GM12878 (cell line): ENCODE data around the gene LLCFC1. TPM values are rescaled to one million over a fixed set of nuclear protein-coding genes. Genes with fewer than 3 reads are reported as not detected.

Experiments
- ATAC-seq: fragments of 200-7000 bp; cut with Tn5 transposase; 3 replicates; pipeline ENCODE4 v1.9.1; 2020; ENCODE audit warnings: mild to moderate bottlenecking, moderate library complexity
- BruUV-seq: library from RNA; stranded (reverse); fragments of 400-500 nt; replicated peaks from 2 replicates; lab custom pipeline; 2021; lab: Mats Ljungman, UMichigan
- CTCF ChIA-PET: fragments of 300-600 bp; sonication (Branson Sonifier 250); formaldehyde crosslinking; extraction: SDS; loops from one replicate; lab custom pipeline; 2021; ENCODE audit warnings: inconsistent platforms; lab: Yijun Ruan, JAX
- POLR2A ChIA-PET: fragments of 350-600 bp; formaldehyde crosslinking; extraction: SDS; loops from one replicate; lab custom pipeline; 2021; ENCODE audit warnings: inconsistent platforms; lab: Charles Lee
- RAD21 ChIA-PET: fragments of 300-600 bp; sonication (Branson Sonifier 250); formaldehyde crosslinking; loops from one replicate; lab custom pipeline; 2023; ENCODE audit warnings: antibody characterized with exemption; ENCODE audit not compliant: unreplicated experiment; lab: Charles Lee
- SMC1A ChIA-PET: fragments of 300-600 bp; sonication (Branson Sonifier 250); formaldehyde crosslinking; loops from one replicate; lab custom pipeline; 2023; ENCODE audit not compliant: unreplicated experiment, uncharacterized antibody; lab: Charles Lee
- DNase-seq: peaks from one replicate; pipeline ENCODE4 v3.0.0-alpha.2; 2011; ENCODE audit warnings: low read depth, low spot score
- FAIRE-seq: peaks from 3 replicates; lab custom pipeline; 2011; peaks lifted over from hg19 to GRCh38; lab: Jason Lieb, UNC
- H2AFZ ChIP-seq: 2 replicates; pipeline ENCODE4 v1.6.0; 2011; ENCODE audit warnings: low read depth, low read length, control low read depth; ENCODE audit not compliant: control insufficient read depth
- H3K27ac ChIP-seq: 2 replicates; pipeline ENCODE4 v1.5.1; 2011; ENCODE audit warnings: control low read depth; ENCODE audit not compliant: control insufficient read depth, insufficient read depth
- H3K27me3 ChIP-seq, 2 experiments: replicated peaks in 1 of 2; 2 replicates each; pipeline versions ENCODE4 v1.6.0 to v1.6.1; 2011; ENCODE audit warnings: low read length in 1 of 2; ENCODE audit not compliant: control insufficient read depth in 2 of 2, insufficient read depth in 2 of 2
- H3K36me3 ChIP-seq, 2 experiments: 2 replicates each; pipeline ENCODE4 v1.5.1; 2011; ENCODE audit warnings: low read length in 1 of 2; ENCODE audit not compliant: control insufficient read depth in 2 of 2, insufficient read depth in 2 of 2
- H3K4me1 ChIP-seq: 2 replicates; pipeline ENCODE4 v1.6.1; 2011; ENCODE audit warnings: mild to moderate bottlenecking, low read length, moderate library complexity, mixed read lengths; ENCODE audit not compliant: control insufficient read depth, insufficient read depth
- H3K4me2 ChIP-seq: 2 replicates; pipeline ENCODE4 v1.6.0; 2011; ENCODE audit warnings: control low read depth; ENCODE audit not compliant: control insufficient read depth, insufficient read depth
- H3K4me3 ChIP-seq: fragments of 200-600 bp; sonication (generic); 2 replicates; pipeline ENCODE4 v1.5.1; 2016
- H3K79me2 ChIP-seq: 2 replicates; pipeline ENCODE4 v1.6.0; 2011; ENCODE audit warnings: low read length; ENCODE audit not compliant: control insufficient read depth, insufficient read depth
- H3K9ac ChIP-seq: 2 replicates; pipeline ENCODE4 v1.8.0; 2011; ENCODE audit warnings: low read length, control low read depth, mixed read lengths; ENCODE audit not compliant: control insufficient read depth, insufficient read depth
- H3K9me3 ChIP-seq: replicated peaks from 3 replicates; pipeline ENCODE4 v1.5.1; 2011; ENCODE audit warnings: mild to moderate bottlenecking, low read length; ENCODE audit not compliant: control insufficient read depth, insufficient read depth
- H4K20me1 ChIP-seq: 2 replicates; pipeline ENCODE4 v1.6.0; 2011; ENCODE audit not compliant: control insufficient read depth, insufficient read depth
- CBFB ChIP-seq: IDR thresholded peaks from 2 replicates; pipeline ENCODE4 v1.6.1; 2016; ENCODE audit warnings: antibody characterized with exemption, low read depth
- DPF2 ChIP-seq: fragments of 450-650 bp; IDR thresholded peaks from 2 replicates; pipeline ENCODE4 v1.6.1; 2017; ENCODE audit warnings: mild to moderate bottlenecking
- ETV6 ChIP-seq, 2 experiments: fragments of 450-650 bp in 1 of 2; IDR thresholded peaks in 1 of 2; conservative IDR thresholded peaks in 1 of 2; 2 replicates each; pipeline ENCODE4 v1.6.1; 2014; ENCODE audit warnings: antibody characterized with exemption in 1 of 2, borderline replicate concordance in 1 of 2, low read depth in 1 of 2, mild to moderate bottlenecking in 1 of 2, moderate library complexity in 1 of 2
- HDAC6 ChIP-seq: fragments of 200-600 bp; sonication (generic); IDR thresholded peaks from one replicate; pipeline ENCODE4 v1.8.0; 2017; ENCODE audit warnings: antibody characterized with exemption; ENCODE audit not compliant: unreplicated experiment
- IRF3 ChIP-seq: fragments of 450-650 bp; IDR thresholded peaks from 2 replicates; pipeline ENCODE4 v1.6.1; 2014; ENCODE audit warnings: mild to moderate bottlenecking
- JUND ChIP-seq: IDR thresholded peaks from 2 replicates; pipeline ENCODE4 v1.6.1; 2012; ENCODE audit warnings: low read depth, mild to moderate bottlenecking, low read length, improper control_type of control experiment, moderate library complexity
- POLR2A ChIP-seq: IDR thresholded peaks from 2 replicates; pipeline ENCODE4 v1.6.1; 2011; ENCODE audit warnings: low read depth, mild to moderate bottlenecking, low read length
- RAD51 ChIP-seq: fragments of 450-650 bp; IDR thresholded peaks from 2 replicates; pipeline ENCODE4 v1.6.1; 2016; ENCODE audit warnings: moderate library complexity, mild to moderate bottlenecking, inconsistent platforms
- RB1 ChIP-seq: fragments of 450-650 bp; formaldehyde crosslinking; IDR thresholded peaks from 2 replicates; pipeline ENCODE4 v1.6.1; 2017; ENCODE audit warnings: mild to moderate bottlenecking, borderline replicate concordance
- RCOR1 ChIP-seq: conservative IDR thresholded peaks from 2 replicates; pipeline ENCODE4 v1.6.1; 2012; ENCODE audit warnings: low read depth, low read length, improper control_type of control experiment
- SREBF2 ChIP-seq: IDR thresholded peaks from 2 replicates; pipeline ENCODE4 v1.6.1; 2012; ENCODE audit warnings: mild to moderate bottlenecking, low read length
- SRF ChIP-seq, 2 experiments: IDR thresholded peaks; 2 replicates each; pipeline ENCODE4 v1.6.1; 2011; ENCODE audit warnings: low read depth in 2 of 2, low read length in 2 of 2, mild to moderate bottlenecking in 1 of 2, moderate library complexity in 1 of 2
- STAT1 ChIP-seq: fragments of 450-650 bp; conservative IDR thresholded peaks from 2 replicates; pipeline ENCODE4 v1.6.1; 2014; ENCODE audit warnings: antibody characterized with exemption, mild to moderate bottlenecking
- ZSCAN29 ChIP-seq: fragments of 450-650 bp; IDR thresholded peaks from 2 replicates; pipeline ENCODE4 v1.6.1; 2017; ENCODE audit warnings: mild to moderate bottlenecking, moderate library complexity
- WGBS: methylation state at CpG from one replicate; pipeline ENCODE4 v1.1.6; 2016; ENCODE audit warnings: low lambda C conversion rate; ENCODE audit not compliant: insufficient replicate concordance, insufficient coverage; ENCODE audit errors: missing lambda C conversion rate; 5-methylcytosine and 5-hydroxymethylcytosine counted together
- in situ Hi-C: fragments of 300-500 bp; cut with MboI; formaldehyde crosslinking; loops from 9 replicates; pipeline ENCODE4 v1.14.3; 2018; ENCODE audit warnings: mixed read lengths
- intact Hi-C: fragments of 100-400 bp; cut with micrococcal nuclease; formaldehyde crosslinking; loops from one replicate; pipeline ENCODE4 v1.14.2; 2022; ENCODE audit not compliant: unreplicated experiment
- polyA plus RNA-seq, 11 experiments: library from polyadenylated mRNA; depleted of rRNA in 4 of 11; unstranded in 6 of 11; stranded (reverse) in 5 of 11; fragments of >200 nt; fragmentation: Nextera tagmentation in 4 of 11; fragmentation: Illumina TruSeq in 1 of 11; extraction: Ambion mirVana in 4 of 11; extraction: Trizol in 1 of 11; gene quantifications; 1 replicate in 1 of 11; 2 replicates in 10 of 11; pipeline versions ENCODE4 v1.2.1 to v1.2.3, GENCODE V29; 2011 to 2016; ENCODE audit warnings: inconsistent platforms in 2 of 11, missing spikeins in 2 of 11, low read depth in 1 of 11
- total RNA-seq, 4 experiments: library from RNA; depleted of rRNA in 3 of 4; stranded (reverse); fragments of >200 nt in 3 of 4; fragmentation: Illumina TruSeq in 1 of 4; extraction: Trizol in 1 of 4; gene quantifications; 2 replicates each; pipeline versions ENCODE4 v1.2.1 to v1.2.3, GENCODE V29; 2013 to 2021
- TF ChIP-seq, protein P1 (sequence below): fragments of 150-350 bp; IDR thresholded peaks from 2 replicates; pipeline ENCODE4 v1.6.1; 2014; ENCODE audit warnings: mild to moderate bottlenecking, low read depth, low read length

LLCFC1 gene
- total and polyA plus RNA-seq, 10 of the 15 experiments (the other 5 are each of a cell fraction or from before 2014, with no cell fraction given) = not detected

DNA sequence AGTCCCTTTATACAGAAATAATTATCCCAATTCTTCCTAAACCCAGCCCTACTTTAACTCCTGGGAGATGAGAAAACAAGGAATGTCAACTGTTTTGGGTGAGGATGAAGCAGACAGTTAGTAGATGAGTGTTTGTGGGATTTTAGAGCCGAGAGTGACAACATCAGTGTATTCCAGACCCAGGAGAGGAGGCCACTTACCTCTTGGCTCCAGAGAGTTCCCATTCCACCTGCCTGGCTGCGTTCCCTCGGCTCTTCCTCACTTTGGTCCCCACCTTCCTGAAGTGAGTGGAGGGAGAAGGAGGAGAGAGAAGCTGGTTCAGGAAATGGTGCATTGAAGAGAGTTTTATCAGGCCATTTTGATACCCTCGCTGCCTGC is 22.3 kb downstream of the LLCFC1 start:
- no peaks in the 10 kb centered on the region; a peak in 3 of 4 replicates for H3K27me3 ChIP-seq
- H3K4me1 ChIP-seq = no peaks in the 10 kb centered on the region
- H3K4me2 ChIP-seq = no peak overlapping the region
- intact Hi-C loops = no loop called here
- in situ Hi-C loops = no loop called here
- SMC1A ChIA-PET = interaction anchor here (1.2 kb wide), 2 partner anchors 79 to 80 kb away, joined by 3 read pairs; no protein-coding TSS in a partner anchor
- H3K4me3 ChIP-seq = no peak overlapping the region
- H3K9me3 ChIP-seq = no peaks in the 10 kb centered on the region; the same call in 2 of the 3 replicates
- FAIRE-seq (no peak), ATAC-seq (no peak), DNase-seq (no peak)
- H3K36me3 ChIP-seq = no peaks in the 10 kb centered on the region
- RAD21 ChIA-PET = interaction anchor here (1.4 kb wide), 1 partner anchor 81 kb away, joined by 4 read pairs; no protein-coding TSS in a partner anchor
- no peak overlapping the region for H3K9ac ChIP-seq
- TF ChIP-seq ETV6 (conservative IDR thresholded peaks at IDR 0.05 in 1 of 2, IDR thresholded peaks at IDR 0.05 in 1 of 2; ENCODE audit: borderline replicate concordance in 1 of 2, low read depth in 1 of 2) (no peak), JUND (no peak)
- no peak overlapping the region for H3K27ac ChIP-seq
- no peaks in the 10 kb centered on the region for H4K20me1 ChIP-seq
- WGBS = 33% methylated on average over 4 of the region's 4 CpGs
- POLR2A ChIA-PET = no interaction called here
- CTCF ChIA-PET = interaction anchor here (0.7 to 1.4 kb wide), 5 partner anchors 8 to 1187 kb away, joined by 3 to 6 read pairs (median 4); no protein-coding TSS in a partner anchor
- no TSS peak for BruUV-seq
- H2AFZ ChIP-seq = no peak overlapping the region
- no peaks in the 10 kb centered on the region for H3K79me2 ChIP-seq

- CTCF ChIA-PET = no interaction called here
- RAD21 ChIA-PET = no interaction called here
- SMC1A ChIA-PET = no interaction called here
- Histone ChIP-seq H3K27ac (no peak within 1 kb of the TSS), H3K9me3 (no peaks in the 10 kb centered on the region; the same call in 2 of the 3 replicates), H3K4me2 (no peak within 1 kb of the TSS), H2AFZ (no peak within 1 kb of the TSS), H3K36me3 (no peaks in the 10 kb centered on the region), H3K4me1 (no peaks in the 10 kb centered on the region), H3K4me3 (no peak within 1 kb of the TSS), H3K9ac (no peak within 1 kb of the TSS), H3K79me2 (no peaks in the 10 kb centered on the region), H4K20me1 (no peaks in the 10 kb centered on the region), H3K27me3 (no peaks in the 10 kb centered on the region; a peak in 3 of 4 replicates)
- intact Hi-C loops = no loop called here
- no TSS peak for BruUV-seq
- ATAC-seq = no peak
- no peak for DNase-seq
- WGBS = 34% methylated on average over 9 of the region's 9 CpGs
- POLR2A ChIA-PET = no interaction called here
- in situ Hi-C loops = no loop called here
- no peak for FAIRE-seq
- TF ChIP-seq STAT1 (no peak), RAD51 (no peak), ZSCAN29 (no peak), POLR2A (no peak), RB1 (no peak), SRF (IDR thresholded peaks at IDR 0.05; ENCODE audit: low read depth in 2 of 2, low read length in 2 of 2) (no peak), DPF2 (no peak), RCOR1 (no peak), HDAC6 (no peak), CBFB (no peak), SREBF2 (no peak), IRF3 (no peak)
- TF ChIP-seq, protein P1, sequence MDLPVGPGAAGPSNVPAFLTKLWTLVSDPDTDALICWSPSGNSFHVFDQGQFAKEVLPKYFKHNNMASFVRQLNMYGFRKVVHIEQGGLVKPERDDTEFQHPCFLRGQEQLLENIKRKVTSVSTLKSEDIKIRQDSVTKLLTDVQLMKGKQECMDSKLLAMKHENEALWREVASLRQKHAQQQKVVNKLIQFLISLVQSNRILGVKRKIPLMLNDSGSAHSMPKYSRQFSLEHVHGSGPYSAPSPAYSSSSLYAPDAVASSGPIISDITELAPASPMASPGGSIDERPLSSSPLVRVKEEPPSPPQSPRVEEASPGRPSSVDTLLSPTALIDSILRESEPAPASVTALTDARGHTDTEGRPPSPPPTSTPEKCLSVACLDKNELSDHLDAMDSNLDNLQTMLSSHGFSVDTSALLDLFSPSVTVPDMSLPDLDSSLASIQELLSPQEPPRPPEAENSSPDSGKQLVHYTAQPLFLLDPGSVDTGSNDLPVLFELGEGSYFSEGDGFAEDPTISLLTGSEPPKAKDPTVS = no peak
These were observed 23.0 kb downstream of the LLCFC1 start, which contains the start of gene KEL for GRCh38 chr7:142961973-142962926. Gene KEL (minus strand): TSS chr7:142962363. CDS start chr7:142962206, 157 bp downstream.
